ENCODE data around the gene ESYT2. TPM values are rescaled to one million over a fixed set of nuclear protein-coding genes. Genes with fewer than 3 reads are reported as not detected.

The ESYT2 gene
- polyA plus RNA-seq, 1 donor (not counting 4 experiments of a cell fraction or from before 2014, with no cell fraction given), result 45.9 TPM

DNA sequence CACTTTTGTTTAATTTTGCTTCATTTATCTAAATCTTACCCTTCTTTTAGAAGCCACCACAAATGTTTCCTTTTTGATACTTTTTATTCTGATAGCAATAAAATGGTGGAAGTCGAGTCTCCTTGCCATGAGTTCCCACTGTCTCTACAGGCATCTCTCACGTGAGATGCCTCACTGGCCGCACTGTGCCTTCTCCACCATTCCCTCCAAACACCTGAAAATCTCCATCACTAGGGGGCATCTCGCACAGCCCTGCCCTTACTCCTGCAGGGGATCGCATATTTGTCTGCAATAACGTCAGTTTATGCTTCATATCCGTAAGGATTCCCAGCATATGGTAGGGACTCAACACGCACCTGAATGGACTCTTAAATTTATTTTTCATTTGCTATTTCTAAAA, 68.4 kb downstream of the ESYT2 start:
- H3K9me3 ChIP-seq (ENCODE audit: control insufficient read depth, low read depth, low read length), result no peaks in the 10 kb centered on the region
- no peak overlapping the region for H2AFZ ChIP-seq (ENCODE audit: control insufficient read depth, low read length)
- peaks cover 27 to 43% of the 10 kb centered on the region in 2 experiments for H3K36me3 ChIP-seq (ENCODE audit: control insufficient read depth in 2 of 2, extremely low read depth in 1 of 2, insufficient read depth in 2 of 2, low read length in 2 of 2)
- DNase-seq (ENCODE audit: low read depth, low spot score) (no peak), FAIRE-seq (no peak)
- dilution Hi-C loops (cut with MboI; ENCODE audit: extremely low pct_ligation_motif_present, low sequenced_read_pairs), result no loop called here
- no peak overlapping the region for H3K27ac ChIP-seq (ENCODE audit: control insufficient read depth, insufficient read depth, low read length)
- H4K20me1 ChIP-seq (ENCODE audit: control insufficient read depth, extremely low read depth, insufficient read depth, low read length), result no peaks in the 10 kb centered on the region
- no peaks in the 10 kb centered on the region for H3K27me3 ChIP-seq (ENCODE audit: control insufficient read depth, extremely low read depth, insufficient read depth, low read length)
- H3K79me2 ChIP-seq (ENCODE audit: control insufficient read depth, insufficient read depth, low read length), result no peaks in the 10 kb centered on the region
- no peaks in the 10 kb centered on the region for H3K9me1 ChIP-seq (ENCODE audit: control insufficient read depth, extremely low read depth, insufficient read depth, low read length)
- H3K4me3 ChIP-seq (ENCODE audit: control insufficient read depth in 2 of 3, extremely low read depth in 1 of 3, insufficient read depth in 2 of 3, low read depth in 1 of 3, low read length in 3 of 3), result no peak overlapping the region
- H3K4me2 ChIP-seq (ENCODE audit: control insufficient read depth, extremely low read depth, insufficient read depth, low read depth, low read length), result no peak overlapping the region
- TF ChIP-seq, protein P1, sequence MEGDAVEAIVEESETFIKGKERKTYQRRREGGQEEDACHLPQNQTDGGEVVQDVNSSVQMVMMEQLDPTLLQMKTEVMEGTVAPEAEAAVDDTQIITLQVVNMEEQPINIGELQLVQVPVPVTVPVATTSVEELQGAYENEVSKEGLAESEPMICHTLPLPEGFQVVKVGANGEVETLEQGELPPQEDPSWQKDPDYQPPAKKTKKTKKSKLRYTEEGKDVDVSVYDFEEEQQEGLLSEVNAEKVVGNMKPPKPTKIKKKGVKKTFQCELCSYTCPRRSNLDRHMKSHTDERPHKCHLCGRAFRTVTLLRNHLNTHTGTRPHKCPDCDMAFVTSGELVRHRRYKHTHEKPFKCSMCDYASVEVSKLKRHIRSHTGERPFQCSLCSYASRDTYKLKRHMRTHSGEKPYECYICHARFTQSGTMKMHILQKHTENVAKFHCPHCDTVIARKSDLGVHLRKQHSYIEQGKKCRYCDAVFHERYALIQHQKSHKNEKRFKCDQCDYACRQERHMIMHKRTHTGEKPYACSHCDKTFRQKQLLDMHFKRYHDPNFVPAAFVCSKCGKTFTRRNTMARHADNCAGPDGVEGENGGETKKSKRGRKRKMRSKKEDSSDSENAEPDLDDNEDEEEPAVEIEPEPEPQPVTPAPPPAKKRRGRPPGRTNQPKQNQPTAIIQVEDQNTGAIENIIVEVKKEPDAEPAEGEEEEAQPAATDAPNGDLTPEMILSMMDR (optimal IDR thresholded peaks at IDR 0.05 in 1 of 3, IDR thresholded peaks at IDR 0.05 in 1 of 3, conservative IDR thresholded peaks at IDR 0.05 in 1 of 3; ENCODE audit: extremely low read depth in 1 of 3, insufficient read depth in 2 of 3, low read length in 3 of 3), result peak in 2 of 3 experiments; percentile 8 to 60
- TF ChIP-seq EZH2 (IDR thresholded peaks at IDR 0.05; ENCODE audit: low read length), result no peak
- no peak overlapping the region for H3K9ac ChIP-seq (ENCODE audit: control insufficient read depth, extremely low read depth, insufficient read depth, low read length)
- H3K4me1 ChIP-seq (ENCODE audit: control insufficient read depth, extremely low read depth, insufficient read depth, low read length), result no peaks in the 10 kb centered on the region

DNA sequence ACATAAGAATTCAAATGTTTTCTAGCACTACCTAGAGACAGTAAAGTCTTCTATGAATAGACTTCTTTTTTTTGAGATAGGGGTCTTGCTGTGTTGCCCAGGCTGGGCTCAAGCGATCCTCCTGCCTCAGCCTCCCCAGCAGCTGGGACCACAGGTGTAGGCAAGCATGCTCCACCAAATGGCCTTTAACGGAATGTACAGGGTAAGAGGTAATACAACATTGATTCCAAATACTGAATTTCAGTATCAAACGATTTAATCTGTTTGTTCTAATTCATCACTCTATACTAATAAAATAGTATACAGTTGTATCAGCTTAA, 68.9 kb downstream of the ESYT2 start:
- Histone ChIP-seq H3K9ac (ENCODE audit: control insufficient read depth, extremely low read depth, insufficient read depth, low read length) (no peak overlapping the region), H3K9me3 (ENCODE audit: control insufficient read depth, low read depth, low read length) (no peaks in the 10 kb centered on the region), H3K27ac (ENCODE audit: control insufficient read depth, insufficient read depth, low read length) (no peak overlapping the region), H2AFZ (ENCODE audit: control insufficient read depth, low read length) (no peak overlapping the region), H3K4me1 (ENCODE audit: control insufficient read depth, extremely low read depth, insufficient read depth, low read length) (peaks cover 2% of the 10 kb centered on the region), H3K36me3 (ENCODE audit: control insufficient read depth in 2 of 2, extremely low read depth in 1 of 2, insufficient read depth in 2 of 2, low read length in 2 of 2) (peaks cover 28 to 42% of the 10 kb centered on the region in 2 experiments), H3K4me3 (ENCODE audit: control insufficient read depth in 2 of 3, extremely low read depth in 1 of 3, insufficient read depth in 2 of 3, low read depth in 1 of 3, low read length in 3 of 3) (no peak overlapping the region), H3K79me2 (ENCODE audit: control insufficient read depth, insufficient read depth, low read length) (no peaks in the 10 kb centered on the region), H3K9me1 (ENCODE audit: control insufficient read depth, extremely low read depth, insufficient read depth, low read length) (no peaks in the 10 kb centered on the region), H4K20me1 (ENCODE audit: control insufficient read depth, extremely low read depth, insufficient read depth, low read length) (no peaks in the 10 kb centered on the region), H3K27me3 (ENCODE audit: control insufficient read depth, extremely low read depth, insufficient read depth, low read length) (no peaks in the 10 kb centered on the region), H3K4me2 (ENCODE audit: control insufficient read depth, extremely low read depth, insufficient read depth, low read depth, low read length) (no peak overlapping the region)
- DNase-seq (ENCODE audit: low read depth, low spot score) (no peak), FAIRE-seq (no peak)
- TF ChIP-seq EZH2 (IDR thresholded peaks at IDR 0.05; ENCODE audit: low read length), result no peak
- TF ChIP-seq, protein P1 (optimal IDR thresholded peaks at IDR 0.05 in 1 of 3, IDR thresholded peaks at IDR 0.05 in 1 of 3, conservative IDR thresholded peaks at IDR 0.05 in 1 of 3; ENCODE audit: extremely low read depth in 1 of 3, insufficient read depth in 2 of 3, low read length in 3 of 3), result no peak
- dilution Hi-C loops (cut with MboI; ENCODE audit: extremely low pct_ligation_motif_present, low sequenced_read_pairs), result no loop called here
